Melanocyte of skin (primary cell): ENCODE results near the gene GDF15. TPM values are rescaled to one million over a fixed set of nuclear protein-coding genes. Genes with fewer than 3 reads are reported as not detected.

Source experiments
- small RNA-seq, 2 donors: library from RNA; depleted of rRNA; stranded (forward); fragments of <200 nt; gene quantifications; one replicate each; pipeline ENCODE3, GENCODE V24; 2012
- total RNA-seq, 2 donors: library from RNA; depleted of rRNA; stranded (reverse); fragments of >200 nt; gene quantifications; 2 replicates each; pipeline ENCODE4 v1.2.3, GENCODE V29; 2012

GDF15 gene, protein sequence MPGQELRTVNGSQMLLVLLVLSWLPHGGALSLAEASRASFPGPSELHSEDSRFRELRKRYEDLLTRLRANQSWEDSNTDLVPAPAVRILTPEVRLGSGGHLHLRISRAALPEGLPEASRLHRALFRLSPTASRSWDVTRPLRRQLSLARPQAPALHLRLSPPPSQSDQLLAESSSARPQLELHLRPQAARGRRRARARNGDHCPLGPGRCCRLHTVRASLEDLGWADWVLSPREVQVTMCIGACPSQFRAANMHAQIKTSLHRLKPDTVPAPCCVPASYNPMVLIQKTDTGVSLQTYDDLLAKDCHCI
- total RNA-seq = 100 to 1,000 TPM in 1 of 2 donors, 10 to 100 TPM in 1; 57.8 to 325 TPM

DNA sequence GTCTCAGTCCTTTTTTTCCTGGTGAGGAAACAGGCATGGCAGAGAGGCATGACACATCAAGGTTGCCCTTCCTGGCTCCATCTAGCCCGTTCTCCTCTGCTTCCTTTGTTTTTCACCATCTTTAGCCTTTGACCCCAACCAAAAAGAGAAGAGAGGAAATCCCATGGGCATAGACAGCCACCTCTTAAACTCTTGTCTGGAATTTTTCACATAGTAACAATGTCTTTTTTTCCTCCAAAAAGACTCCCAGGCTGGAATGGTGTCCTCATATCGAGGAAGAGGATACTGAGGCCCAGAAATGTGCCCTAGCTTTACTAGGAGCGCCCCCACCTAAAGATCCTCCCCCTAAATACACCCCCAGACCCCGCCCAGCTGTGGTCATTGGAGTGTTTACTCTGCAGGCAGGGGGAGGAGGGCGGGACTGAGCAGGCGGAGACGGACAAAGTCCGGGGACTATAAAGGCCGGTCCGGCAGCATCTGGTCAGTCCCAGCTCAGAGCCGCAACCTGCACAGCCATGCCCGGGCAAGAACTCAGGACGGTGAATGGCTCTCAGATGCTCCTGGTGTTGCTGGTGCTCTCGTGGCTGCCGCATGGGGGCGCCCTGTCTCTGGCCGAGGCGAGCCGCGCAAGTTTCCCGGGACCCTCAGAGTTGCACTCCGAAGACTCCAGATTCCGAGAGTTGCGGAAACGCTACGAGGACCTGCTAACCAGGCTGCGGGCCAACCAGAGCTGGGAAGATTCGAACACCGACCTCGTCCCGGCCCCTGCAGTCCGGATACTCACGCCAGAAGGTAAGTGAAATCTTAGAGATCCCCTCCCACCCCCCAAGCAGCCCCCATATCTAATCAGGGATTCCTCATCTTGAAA is at the start of gene GDF15:
Gene GDF15, plus strand, starts transcription at position 484 of the 868 bp plus-strand sequence. Its CDS starts 32 bp downstream, at position 516.

DNA sequence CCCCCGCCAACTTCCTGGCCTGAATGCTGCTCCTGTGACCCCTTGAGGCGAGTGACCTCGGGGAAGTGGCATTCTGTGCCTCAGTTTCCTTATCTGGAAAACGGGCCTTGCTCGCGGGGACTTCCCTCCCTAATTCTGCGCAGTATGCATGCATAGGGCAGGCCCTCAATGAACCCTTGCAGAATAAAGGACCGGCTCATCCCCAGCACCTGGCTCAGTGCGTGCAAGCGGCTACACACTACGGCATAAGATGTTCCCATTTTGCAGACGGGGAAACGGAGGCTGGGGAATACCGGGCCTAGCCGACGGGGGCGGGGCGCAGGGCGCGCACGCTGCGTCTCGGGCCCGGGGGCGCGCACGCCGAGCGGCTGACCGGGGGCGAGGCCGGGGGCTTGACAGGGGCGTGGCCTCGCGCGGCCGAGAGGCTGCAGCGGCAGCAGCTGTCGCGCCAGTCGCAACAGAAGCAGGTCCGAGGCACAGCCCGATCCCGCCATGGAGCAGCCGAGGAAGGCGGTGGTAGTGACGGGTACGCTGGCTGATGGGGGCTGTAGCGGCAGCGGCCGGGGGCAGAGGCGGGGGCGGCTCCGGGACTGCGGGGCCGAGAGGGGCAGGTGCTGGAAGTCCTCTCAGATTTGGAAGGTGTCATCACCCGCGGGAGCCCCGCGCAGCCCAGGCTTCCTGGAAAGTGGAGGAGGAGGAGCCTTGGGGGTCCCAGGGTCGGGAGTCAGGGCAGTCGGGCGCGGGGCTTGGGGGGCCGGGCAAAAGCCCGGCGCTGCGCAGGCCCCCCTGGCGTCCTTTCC is 45.6 kb upstream of the GDF15 start, which contains the start of gene PGPEP1:
Gene PGPEP1, plus strand, starts transcription at position 409 of the 800 bp plus-strand sequence. Its CDS starts 84 bp downstream, at position 493.

DNA sequence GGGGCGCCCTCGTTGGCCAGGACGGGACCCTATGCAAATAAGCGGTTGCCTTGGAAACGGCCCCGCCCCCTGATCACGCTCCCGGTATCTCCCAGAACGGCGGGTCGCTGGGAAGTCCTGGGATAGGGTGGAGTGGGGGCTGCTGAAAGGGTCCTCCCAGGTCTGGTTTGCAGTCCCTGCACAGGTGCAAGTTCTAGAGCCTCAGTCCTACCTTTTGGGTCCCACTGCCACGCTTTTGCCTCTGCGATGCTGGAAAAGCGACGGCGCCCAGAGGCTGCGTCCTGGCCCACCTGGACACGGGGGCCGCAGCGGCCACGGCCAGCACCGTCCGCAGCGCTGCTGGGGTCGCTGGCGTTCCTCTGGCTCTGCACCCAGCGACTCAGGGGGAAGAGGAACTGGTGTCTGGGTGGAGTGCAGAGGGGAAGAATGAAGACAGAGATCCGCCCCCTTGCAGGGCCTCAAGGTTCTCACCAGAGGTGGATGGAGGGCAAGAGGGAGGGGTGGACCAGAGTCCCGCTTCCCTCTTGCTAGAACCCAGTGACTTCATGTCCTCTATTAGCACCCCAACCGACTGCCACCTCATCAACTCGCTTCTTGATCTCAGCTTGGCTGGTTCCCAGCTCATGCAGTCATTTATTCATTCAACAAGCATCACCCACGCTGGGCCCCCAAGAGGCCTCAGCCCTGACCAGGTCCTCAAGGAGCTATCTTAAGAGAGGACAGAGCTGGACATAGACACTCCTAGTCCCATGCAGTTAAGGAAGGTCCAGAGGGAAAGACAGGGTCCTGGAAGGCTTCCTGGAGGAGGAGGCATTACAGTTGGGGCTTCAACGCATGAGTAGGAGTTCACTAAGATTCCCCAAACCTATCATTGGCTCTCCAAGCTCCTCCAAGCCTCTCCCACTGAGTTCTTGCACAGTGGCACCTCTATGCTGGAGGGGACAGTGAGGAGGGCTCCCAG is 11.6 kb downstream of the GDF15 start, which contains the start of gene LRRC25:
Gene LRRC25, minus strand, starts transcription at position 381 of the 961 bp plus-strand sequence. CDS start 659 bp downstream, outside the sequence.

DNA sequence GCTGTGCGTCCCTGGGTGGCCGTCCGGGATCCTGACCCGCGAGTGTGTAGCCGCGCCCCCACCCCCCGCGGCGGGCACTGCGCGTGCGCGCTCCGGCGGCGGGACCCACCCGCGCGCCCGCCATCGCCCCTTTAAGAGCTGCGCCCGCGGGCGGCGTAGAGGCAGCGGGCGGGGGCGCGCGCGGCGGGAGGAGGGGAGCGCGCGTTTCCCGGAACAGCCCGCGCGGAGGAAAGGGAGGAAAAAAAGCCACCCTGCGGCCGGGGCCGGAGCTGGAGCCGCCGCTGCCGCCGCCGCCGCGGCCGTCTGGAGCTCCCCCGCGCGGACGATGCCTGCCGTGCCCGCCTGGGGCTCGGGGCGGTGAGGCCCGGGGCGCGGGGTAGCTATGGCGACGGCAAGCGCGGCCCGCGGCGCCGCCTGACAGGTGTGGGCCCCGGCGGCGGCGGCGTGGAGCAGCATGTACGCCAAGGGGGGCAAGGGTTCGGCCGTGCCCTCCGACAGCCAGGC is 33.3 kb downstream of the GDF15 start, which contains the start of gene SSBP4:
Gene SSBP4, plus strand, starts transcription at position 204 of the 504 bp plus-strand sequence. Its CDS starts 251 bp downstream, at position 455.

DNA sequence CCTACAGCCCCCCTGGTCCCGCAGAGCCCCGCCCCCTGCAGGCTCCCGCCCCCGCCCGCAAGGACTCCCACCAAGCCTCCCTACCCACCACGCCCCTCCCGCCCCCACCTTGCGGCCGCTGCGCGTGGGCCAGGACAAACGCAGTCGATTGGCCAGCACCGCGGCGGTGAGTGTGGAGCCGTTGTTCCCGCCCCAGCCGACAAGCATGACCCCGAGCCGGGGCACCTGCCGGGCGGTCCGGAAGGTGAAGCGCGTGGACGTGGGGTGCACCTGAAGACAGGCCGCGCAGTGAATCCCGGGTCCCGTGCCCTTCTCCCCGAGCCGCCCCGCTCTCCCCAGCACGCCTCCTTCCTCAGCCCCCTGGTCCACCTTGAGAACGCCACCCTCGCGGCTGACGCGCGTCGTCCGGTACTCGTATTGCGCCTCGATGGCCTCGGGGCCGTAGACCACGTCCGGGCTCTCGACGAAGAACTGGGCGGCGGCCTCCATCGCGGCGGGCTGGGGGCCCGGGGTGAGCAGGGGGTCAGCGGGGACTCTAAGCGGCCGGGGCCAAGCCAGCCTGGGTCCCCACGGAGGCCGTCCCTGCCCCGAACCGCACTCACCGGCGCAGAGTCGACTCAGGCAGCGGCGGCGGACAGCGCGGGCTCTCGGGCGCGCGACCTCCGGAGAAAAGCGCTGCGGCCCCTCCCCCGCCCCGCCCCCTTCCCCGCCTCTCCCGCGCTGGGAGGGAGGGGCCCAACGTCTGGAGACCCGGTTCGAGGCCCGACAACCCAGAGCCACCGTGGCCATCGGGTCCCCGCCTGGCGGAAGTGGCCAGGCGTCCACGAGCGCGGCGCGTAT is 51.8 kb downstream of the GDF15 start, which contains the start of gene ISYNA1:
Gene ISYNA1, minus strand, starts transcription at position 643 of the 840 bp plus-strand sequence. Its CDS starts 154 bp downstream, at position 489.

Small RNA genes lying within 50 kb of the gene (small RNA-seq; reads per million reads assigned to genes)
- 1.0 to 2.4 reads per million in 2 donors for gene MIR3189

Other genes starting within 250 kb of the GDF15 start
- 10 to 100 TPM; 19.0 to 31.7 TPM for gene PIK3R2, start 233.0 kb upstream of the GDF15 start, total RNA-seq
- 1 to 10 TPM; 6.7 to 9.6 TPM for gene IFI30, start 212.3 kb upstream of the GDF15 start, total RNA-seq
- 10 to 100 TPM; 14.8 to 28.0 TPM for gene MPV17L2, start 192.9 kb upstream of the GDF15 start, total RNA-seq
- gene RAB3A, start 182.1 kb upstream of the GDF15 start, total RNA-seq = 1 to 10 TPM; 6.9 to 7.7 TPM
- gene PDE4C, start 159.7 kb upstream of the GDF15 start, total RNA-seq = under 1 TPM in 1 of 2 donors, not detected in 1; 0.33 TPM
- gene IQCN, start 111.7 kb upstream of the GDF15 start, total RNA-seq = 1 to 10 TPM in 1 of 2 donors, under 1 TPM in 1; 0.33 to 2.8 TPM
- gene JUND, start 104.5 kb upstream of the GDF15 start, total RNA-seq = 100 to 1,000 TPM in 1 of 2 donors, 10 to 100 TPM in 1; 98.9 to 205 TPM
- 100 to 1,000 TPM; 142 to 230 TPM for gene LSM4, start 63.1 kb upstream of the GDF15 start, total RNA-seq
- 10 to 100 TPM; 17.9 to 23.3 TPM for gene PGPEP1, start 45.6 kb upstream of the GDF15 start, total RNA-seq
- not detected for gene LRRC25, start 11.5 kb downstream of the GDF15 start, total RNA-seq
- gene SSBP4, start 33.2 kb downstream of the GDF15 start, total RNA-seq = 10 to 100 TPM; 38.2 to 85.6 TPM
- gene ISYNA1, start 52.0 kb downstream of the GDF15 start, total RNA-seq = 10 to 100 TPM; 24.0 to 25.5 TPM
- gene ELL, start 135.9 kb downstream of the GDF15 start, total RNA-seq = 10 to 100 TPM in 1 of 2 donors, 1 to 10 TPM in 1; 8.6 to 11.3 TPM
- gene FKBP8, start 157.4 kb downstream of the GDF15 start, total RNA-seq = 100 to 1,000 TPM; 145 to 159 TPM
- gene KXD1, start 171.7 kb downstream of the GDF15 start, total RNA-seq = 100 to 1,000 TPM; 138 to 139 TPM
- 100 to 1,000 TPM; 498 to 653 TPM for gene UBA52, start 185.7 kb downstream of the GDF15 start, total RNA-seq
- 10 to 100 TPM; 67.9 to 68.5 TPM for gene REX1BD, start 202.6 kb downstream of the GDF15 start, total RNA-seq
- gene CRLF1, start 220.6 kb downstream of the GDF15 start, total RNA-seq = under 1 TPM in 1 of 2 donors, not detected in 1; under 0.01 TPM
- gene TMEM59L, start 226.7 kb downstream of the GDF15 start, total RNA-seq = not detected